ENCODE measurements around the gene NELFB.

The NELFB gene

DNA sequence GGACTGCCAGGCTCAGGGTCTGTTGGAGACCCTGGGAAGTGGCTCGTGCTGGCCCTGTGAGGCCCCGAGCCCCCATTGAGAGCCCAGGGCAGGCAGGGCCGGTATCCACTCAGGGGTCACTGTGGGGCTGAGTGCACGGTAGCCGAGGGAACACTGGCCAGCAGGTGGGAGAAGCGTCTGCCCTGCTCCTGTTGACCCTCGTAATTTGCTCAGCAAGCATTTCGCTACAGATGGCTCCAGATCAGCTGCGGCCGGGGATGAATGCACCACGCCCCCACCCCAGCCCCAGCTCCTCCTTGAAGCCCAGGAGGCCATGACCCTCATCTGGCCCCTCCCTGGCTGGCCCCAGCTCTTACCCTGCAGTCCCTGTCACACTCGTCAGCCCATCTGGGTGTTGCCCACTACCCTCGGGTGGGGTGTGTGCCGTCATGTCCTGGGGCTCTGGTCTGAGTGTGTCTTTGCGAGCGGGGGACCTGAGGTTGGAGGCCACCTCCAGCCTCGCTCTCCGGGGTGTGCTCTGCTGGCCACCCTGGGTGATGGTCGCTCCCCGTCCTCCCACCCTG, 53.0 kb downstream of the NELFB start:
- no peak overlapping the region for H3K27ac ChIP-seq
- H3K4me1 ChIP-seq, result peaks cover 0 to 67% (median 32%) of the 10 kb centered on the region in 4 donors
- H3K36me3 ChIP-seq, result no peaks in the 10 kb centered on the region
- TF ChIP-seq, protein P1, sequence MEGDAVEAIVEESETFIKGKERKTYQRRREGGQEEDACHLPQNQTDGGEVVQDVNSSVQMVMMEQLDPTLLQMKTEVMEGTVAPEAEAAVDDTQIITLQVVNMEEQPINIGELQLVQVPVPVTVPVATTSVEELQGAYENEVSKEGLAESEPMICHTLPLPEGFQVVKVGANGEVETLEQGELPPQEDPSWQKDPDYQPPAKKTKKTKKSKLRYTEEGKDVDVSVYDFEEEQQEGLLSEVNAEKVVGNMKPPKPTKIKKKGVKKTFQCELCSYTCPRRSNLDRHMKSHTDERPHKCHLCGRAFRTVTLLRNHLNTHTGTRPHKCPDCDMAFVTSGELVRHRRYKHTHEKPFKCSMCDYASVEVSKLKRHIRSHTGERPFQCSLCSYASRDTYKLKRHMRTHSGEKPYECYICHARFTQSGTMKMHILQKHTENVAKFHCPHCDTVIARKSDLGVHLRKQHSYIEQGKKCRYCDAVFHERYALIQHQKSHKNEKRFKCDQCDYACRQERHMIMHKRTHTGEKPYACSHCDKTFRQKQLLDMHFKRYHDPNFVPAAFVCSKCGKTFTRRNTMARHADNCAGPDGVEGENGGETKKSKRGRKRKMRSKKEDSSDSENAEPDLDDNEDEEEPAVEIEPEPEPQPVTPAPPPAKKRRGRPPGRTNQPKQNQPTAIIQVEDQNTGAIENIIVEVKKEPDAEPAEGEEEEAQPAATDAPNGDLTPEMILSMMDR (IDR thresholded peaks at IDR 0.05), result no peak
- H3K27me3 ChIP-seq, result peaks cover 0 to 79% of the 10 kb centered on the region in 2 donors
- no peak overlapping the region for H3K4me3 ChIP-seq
- intact Hi-C loops (cut with DNase I; ENCODE audit: low total_unique reads), result no loop called here
- no peaks in the 10 kb centered on the region for H3K9me3 ChIP-seq
- no peak for DNase-seq

DNA sequence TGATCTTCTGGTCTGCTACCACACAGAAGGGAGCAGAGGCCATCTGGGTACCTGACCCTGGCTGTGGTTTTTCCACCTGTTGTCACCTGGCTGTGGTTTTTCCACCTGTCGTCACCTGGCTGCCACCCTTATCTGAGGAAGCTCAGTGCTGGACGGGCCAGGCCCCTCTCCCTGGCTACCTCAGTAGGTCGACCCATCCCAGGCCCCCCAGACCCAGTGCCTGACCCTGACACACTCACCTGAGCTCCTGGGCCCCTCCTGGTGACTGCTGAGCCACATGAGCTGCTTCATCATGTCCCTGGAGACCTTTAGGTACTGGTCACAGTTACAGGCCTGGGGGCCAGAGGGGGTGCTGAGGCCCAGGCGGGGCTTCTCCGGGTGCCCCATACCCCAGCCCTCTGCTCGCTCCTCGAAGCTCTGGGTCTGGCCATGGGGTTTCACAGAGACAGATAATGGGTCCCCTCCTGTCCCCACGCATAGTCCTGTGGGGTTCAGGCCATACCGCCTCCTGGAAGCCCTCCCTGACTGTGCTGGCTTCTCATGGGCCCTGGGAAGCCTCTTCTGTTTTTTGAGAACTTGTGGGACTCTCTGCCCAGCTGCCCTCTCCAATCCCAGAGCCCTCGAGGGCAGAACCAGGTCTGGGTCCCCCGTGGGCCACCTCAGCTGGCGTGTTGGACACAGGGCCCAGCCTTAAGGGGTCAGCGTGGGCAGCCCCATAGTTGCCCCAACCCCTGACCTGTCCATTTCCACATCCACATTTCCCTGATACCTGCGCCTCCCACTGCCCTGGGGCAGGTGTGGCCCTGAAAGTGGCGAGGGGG, 54.5 kb downstream of the NELFB start:
- H3K36me3 ChIP-seq, result no peaks in the 10 kb centered on the region
- DNase-seq, result no peak
- H3K4me1 ChIP-seq, result peaks cover 0 to 65% (median 31%) of the 10 kb centered on the region in 4 donors
- TF ChIP-seq, protein P1 (IDR thresholded peaks at IDR 0.05), result no peak
- intact Hi-C loops (cut with DNase I; ENCODE audit: low total_unique reads), result no loop called here
- no peaks in the 10 kb centered on the region for H3K9me3 ChIP-seq
- H3K27ac ChIP-seq, result no peak overlapping the region
- peaks cover 0 to 70% of the 10 kb centered on the region in 2 donors for H3K27me3 ChIP-seq
- no peak overlapping the region for H3K4me3 ChIP-seq

DNA sequence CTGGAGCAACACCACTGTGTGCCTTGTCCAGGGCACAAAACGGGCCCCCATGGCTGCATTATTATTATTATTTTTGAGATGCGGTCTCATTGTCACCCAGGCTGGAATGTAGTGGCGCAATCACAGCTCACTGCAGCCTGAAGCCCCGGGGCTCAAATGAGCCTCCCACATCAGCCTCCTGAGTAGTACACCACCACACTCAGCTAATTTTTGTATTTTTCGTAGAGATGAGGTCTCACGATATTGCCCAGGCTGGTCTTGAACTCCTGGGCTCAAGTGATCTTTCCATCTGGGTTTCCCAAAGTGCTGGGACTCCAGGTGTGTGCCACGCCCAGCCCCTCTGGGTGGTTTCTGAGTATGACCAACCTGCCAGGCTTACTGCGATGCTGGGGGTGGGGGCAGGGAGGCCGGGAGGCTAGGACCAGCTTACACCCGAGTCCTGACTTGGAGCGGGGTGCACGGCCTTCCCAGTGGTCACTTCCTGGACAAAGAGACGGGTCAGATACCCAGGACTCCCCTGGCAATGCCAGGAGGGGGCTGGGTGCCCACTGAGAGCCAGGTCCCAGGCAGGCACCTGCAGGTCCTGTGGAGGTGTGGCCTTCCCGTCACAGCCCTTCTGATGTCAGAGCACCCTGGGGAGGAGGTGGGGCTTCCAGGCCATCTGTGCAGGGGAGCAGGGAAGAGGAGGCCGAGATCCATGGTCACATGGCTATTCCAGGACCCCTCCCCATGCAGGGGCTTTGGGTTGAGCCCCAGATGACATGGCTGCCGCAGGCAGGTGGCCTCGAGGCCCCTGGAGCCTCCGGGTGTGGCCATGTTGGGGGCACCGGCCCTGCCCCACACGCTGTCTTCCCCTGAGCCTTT, 55.3 kb downstream of the NELFB start:
- Histone ChIP-seq H3K4me3 (no peak overlapping the region), H3K9me3 (no peaks in the 10 kb centered on the region), H3K27me3 (peaks cover 0 to 70% of the 10 kb centered on the region in 2 donors), H3K4me1 (peaks cover 0 to 62% (median 24%) of the 10 kb centered on the region in 4 donors), H3K27ac (no peak overlapping the region), H3K36me3 (no peaks in the 10 kb centered on the region)
- no peak for DNase-seq
- intact Hi-C loops (cut with DNase I; ENCODE audit: low total_unique reads), result no loop called here
- TF ChIP-seq, protein P1 (IDR thresholded peaks at IDR 0.05), result no peak

DNA sequence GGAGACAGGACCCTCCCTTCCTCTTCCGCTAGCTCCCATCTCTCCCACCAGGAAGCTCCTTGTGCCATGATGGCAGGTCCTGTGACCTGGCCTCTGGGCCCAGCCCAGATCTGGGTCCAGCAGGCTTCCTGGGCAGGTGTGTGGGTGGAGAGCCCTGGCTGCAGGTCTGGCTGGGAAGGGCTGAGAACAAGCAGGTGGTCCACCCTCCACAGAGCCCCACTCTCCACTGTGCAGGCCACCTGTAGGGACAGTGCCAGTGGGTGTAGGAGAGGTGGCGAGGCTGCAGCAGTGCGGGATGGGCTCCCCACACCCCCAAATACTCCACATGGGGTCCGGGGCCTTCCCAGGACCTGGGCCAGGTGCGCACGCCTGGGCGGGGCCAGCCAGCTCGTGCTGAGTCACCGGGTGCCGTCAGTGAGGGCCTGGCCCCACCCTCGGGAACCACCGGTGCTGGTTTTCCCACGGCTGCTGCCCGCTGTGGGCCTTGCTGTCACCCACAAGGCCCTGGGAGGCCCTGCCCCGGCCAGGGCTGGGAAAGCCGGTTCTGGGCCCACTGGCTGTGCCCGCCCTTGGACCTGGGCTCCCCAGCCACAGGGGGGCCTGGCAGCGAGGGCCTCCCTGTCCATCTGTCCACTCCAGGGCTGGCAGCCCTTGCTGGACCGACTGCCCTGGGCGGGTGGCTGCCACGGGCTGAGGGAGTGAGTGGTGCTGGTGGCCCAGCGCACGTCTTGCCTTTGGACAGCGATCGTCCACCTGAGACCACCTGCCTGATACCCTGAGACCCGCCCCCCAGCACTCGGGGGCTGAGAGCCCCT, 56.3 kb downstream of the NELFB start:
- Histone ChIP-seq H3K4me1 (peaks cover 0 to 61% (median 23%) of the 10 kb centered on the region in 4 donors), H3K4me3 (no peak overlapping the region), H3K9me3 (no peaks in the 10 kb centered on the region), H3K27ac (peak overlapping the region in 1 of 2 donors; percentile 37), H3K36me3 (no peaks in the 10 kb centered on the region), H3K27me3 (peaks cover 0 to 70% of the 10 kb centered on the region in 2 donors)
- peak in 1 of 2 donors; percentile 73 for DNase-seq
- intact Hi-C loops (cut with DNase I; ENCODE audit: low total_unique reads), result no loop called here
- TF ChIP-seq, protein P1 (IDR thresholded peaks at IDR 0.05), result no peak
